HG03457 (cell line): ENCODE measurements around the gene RBFOX2.
"Not testable (repeated sequence)": the region's sequence is repeated elsewhere in the genome, so short reads cannot be mapped to it uniquely, and the experiment has no call there.

Source experiments
- ATAC-seq: cut with Tn5 transposase; IDR thresholded peaks from one replicate; pipeline ENCODE4 v1.9.1; 2021; ENCODE audit warnings: moderate number of reproducible peaks; ENCODE audit not compliant: unreplicated experiment

Gene RBFOX2

DNA sequence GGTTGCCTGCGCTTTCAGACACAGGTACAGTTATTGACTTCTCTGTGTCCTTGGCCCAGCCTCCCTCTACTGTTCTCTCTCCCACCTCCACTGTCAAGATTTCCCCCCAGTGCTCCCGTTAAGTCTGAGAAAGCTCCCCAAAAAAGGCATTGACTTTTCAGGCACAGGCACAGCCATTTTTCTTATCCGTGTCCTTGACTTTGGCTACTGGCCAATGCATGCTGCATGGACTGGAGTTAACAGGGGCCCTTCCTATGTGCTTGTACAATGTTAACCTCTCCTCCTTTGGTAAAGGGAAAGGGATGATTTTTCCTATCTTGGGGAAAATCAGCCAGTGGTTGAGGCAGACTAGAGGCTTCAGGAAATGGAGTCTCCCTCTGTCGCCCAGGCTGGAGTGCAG is 306.7 kb downstream of the RBFOX2 start:
- no peak for ATAC-seq

DNA sequence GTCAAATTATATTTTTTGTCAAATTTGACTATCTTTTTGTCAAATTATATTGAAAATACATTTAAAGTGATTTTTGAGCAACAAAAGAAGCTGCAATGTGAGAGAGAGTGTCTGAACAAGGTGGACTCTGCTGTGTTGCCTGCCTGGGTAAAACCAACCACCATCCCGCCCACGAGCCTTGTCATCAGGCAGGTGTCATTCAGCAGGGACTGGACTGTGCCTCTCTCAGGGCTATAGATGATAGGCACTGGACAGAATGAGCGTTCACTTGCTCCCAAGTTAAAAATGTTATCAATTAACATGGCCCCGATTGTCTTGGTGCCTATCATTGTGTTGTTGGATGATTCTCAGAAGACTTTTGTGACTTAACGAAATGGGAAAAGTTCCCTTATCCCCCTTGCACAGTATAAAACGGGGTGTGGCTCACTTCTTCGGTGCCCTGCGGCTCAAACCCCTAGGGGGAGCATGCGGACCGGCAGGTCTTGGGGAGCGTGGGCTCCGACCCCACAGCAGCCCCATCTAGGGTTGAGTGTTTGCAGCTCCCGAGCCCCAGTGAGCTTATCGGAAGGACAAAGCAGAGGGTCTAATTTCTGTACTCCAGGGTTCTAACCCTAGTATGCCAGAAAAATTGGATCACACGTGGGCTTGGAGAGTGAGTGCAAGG is 309.3 kb downstream of the RBFOX2 start:
- no peak for ATAC-seq

DNA sequence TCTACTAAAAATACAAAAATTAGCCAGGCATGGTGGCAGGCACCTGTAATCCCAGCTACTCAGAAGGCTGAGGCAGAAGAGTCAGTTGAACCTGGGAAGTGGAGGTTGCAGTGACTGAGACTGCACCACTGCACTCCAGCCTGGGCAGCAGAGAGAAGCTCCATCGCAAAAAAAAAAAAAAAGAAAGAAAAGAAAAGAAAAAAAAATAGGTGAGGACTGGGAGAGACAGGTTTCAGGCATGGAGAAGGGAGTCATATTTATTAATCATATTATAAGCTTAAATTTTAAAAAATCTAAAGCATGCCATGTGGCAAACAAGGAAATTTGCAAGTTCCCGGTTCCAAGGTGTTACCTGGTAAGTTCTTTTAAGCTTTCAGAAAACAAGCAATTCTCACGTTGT is 311.1 kb downstream of the RBFOX2 start, which contains the start of gene APOL5:
APOL5 (plus strand) TSS at position 301 of the 400 bp plus-strand sequence; CDS start at position 301, 0 bp downstream.
- no peak for ATAC-seq

DNA sequence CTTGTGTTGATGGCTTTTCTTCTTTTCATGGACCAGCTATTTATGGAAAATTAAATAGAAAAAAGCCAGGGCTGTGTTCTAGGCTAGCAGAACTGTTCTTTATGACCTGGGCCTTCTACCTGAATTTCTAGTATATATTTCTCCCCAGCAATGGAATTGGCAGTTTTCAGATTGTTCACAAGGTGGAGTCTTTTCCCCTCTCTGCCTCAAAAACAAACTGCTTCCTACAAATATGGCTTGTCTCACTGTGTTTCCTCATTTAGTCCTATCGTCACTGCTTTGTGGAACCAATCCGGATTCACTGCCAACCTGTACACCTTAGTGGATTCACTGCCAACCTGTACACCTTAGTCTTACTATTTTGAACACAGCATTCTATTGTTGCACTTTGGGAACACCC is 316.0 kb downstream of the RBFOX2 start:
- ATAC-seq = no peak

DNA sequence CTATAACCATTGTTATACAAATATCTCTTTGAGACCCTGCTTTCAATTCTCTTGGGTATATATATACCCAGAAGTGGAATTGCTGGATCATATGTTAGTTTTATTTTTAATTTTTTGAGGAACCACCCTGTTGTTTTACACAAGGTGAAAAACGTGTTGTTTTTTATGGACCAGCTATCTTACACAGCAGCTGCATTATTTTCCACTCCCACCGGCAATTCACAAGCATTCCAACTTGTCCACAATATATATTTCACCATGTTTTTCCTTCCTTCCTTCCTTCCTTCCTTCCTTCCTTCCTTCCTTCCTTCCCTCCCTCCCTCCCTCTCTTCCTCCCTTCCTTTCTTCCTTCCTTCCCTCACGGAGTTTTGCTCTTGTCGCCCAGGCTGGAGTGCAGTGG is 317.3 kb downstream of the RBFOX2 start:
- no peak for ATAC-seq

DNA sequence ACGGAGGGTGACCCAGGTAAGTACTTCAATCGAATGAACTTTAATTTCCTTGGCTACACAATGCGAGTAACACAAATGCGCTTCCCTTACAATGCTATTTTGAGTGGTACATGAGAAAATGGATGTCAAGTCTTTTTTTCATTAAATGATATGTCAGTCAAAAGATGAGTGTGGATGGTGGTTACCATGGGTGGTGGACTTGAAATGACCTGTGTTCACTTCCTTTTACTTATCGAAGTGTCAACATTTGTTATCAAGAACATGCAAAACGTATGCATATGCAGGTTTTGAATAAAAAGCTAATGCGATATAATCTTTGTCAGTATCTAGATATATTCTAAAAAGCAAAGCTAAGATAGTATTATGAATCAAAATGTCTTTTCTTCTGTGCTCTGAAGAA is 319.7 kb downstream of the RBFOX2 start:
- ATAC-seq = no peak

DNA sequence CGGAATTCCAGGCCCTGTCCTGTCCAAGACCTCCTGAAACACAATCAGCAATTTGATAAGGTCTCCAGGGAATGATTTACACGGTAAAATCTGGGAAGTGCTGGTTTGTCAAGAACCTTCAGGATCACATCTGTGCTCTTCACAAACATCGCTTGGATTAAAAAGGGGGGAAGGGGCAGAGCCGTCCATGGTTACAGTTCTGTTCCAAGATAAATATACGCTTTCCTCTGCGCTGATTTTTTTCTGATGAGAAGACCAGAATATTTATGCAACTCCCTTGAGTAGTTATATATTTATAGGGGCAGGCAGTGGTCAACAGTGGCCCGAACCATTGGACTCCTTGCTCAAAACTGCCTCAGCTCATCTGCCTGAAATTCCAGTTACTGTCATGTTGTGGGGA is 320.2 kb downstream of the RBFOX2 start:
- no peak for ATAC-seq

DNA sequence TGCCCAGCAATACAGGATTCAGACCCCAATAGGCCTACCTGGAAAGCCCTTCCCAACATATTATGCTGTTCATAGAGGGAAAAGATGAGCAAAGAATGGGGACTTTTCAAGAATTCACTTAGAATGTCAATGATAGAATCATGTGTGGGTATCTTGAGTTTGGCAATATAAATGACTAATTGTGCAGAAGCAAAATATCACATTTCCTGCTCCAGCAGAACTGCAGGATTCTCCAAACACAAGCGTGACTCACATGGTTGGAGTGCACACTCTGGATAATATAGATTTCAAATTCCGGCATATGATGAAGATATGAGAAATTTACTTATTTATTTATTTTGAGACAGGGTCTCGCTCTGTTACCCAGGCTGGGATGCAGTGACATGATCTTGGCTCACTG is 323.5 kb downstream of the RBFOX2 start:
- no peak for ATAC-seq

DNA sequence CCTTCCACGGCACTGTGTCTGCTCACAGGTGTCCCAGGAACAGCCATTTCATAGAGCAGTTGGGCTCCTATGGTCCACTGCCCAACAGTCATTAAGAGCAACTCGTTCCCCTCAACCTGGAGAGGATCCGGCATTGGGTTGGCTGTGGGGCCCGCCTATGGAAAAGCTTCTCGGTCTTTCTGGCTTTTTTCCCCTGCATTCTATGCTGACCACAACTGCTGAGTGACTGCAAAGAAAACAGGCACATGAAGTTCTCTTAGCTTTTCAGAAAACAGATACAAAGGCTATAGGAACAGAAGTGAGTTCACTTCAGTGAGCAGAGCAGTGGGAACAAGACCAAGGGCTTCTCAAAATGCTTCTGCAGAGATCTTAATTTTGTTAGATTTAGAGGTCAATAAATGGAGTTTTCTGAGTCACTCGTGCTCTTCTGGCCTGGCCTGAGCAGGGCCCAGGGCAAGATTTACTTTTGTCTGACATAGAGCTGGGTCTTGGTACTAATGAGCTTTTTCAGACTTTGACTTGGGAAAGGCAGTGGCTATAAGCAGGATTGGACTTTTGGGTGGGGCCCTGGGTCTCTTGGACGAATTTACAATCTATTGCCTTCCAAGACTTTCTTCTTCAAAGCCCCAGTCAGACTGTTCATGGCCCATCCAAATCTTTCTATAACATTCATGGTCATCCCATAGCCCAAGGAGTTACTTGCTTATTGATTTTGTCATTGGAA is 324.6 kb downstream of the RBFOX2 start:
- ATAC-seq = no peak

DNA sequence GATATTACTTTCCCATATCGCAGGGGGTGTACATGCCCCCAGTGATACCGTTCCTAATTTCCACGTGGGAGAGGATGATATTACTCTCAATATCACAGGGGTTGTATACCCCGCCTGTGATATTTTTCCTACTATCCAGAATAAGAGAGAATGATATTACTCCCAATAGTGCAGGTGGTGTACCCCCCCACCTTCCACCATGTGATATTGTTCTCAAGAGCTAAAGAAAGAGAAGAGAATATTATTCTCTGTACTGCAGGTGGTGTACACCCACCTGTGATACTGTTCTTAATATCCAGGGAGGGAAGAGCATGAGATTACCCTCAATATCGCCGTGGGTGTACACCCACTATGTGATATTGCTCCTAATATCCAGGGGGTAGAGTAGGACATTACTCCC is 328.8 kb downstream of the RBFOX2 start:
- not testable (repeated sequence) for ATAC-seq

DNA sequence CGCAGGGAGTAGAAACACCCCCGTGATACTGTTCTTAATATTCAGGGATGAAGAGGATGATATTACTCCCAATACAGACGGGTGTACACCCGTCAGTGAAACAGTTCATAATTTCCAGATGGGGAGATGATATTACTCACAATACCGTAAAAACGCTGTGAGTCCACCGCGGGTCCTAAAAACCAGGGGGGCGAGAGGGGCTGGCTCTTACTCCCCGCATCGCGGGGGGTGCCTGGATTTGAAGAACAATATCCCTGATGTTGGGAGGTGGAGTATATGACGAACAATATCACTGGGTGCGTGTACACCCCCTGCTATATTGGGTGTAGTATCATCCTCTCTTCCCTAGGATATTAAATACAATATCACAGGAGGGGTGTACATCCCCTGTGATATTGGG is 331.5 kb downstream of the RBFOX2 start:
- ATAC-seq = no peak

DNA sequence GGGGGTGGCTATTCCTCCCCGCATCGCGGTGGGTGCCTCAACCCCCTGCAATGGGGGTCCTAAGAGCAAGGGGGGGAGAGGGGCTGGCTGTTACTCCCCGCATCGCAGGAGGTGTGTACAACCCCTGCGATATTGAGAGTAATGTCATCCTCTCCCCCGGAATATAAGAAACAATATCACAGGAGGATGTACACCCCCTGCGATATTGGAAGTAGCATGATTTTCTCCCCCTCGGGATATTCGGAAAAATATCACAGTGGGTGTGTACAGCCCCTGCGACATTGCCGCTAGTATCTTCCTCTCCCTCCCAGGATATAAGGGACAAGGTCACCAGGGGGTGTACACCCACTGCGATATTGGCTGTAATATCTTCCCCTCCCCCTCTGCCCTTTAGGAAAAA is 333.4 kb downstream of the RBFOX2 start:
- no peak for ATAC-seq

DNA sequence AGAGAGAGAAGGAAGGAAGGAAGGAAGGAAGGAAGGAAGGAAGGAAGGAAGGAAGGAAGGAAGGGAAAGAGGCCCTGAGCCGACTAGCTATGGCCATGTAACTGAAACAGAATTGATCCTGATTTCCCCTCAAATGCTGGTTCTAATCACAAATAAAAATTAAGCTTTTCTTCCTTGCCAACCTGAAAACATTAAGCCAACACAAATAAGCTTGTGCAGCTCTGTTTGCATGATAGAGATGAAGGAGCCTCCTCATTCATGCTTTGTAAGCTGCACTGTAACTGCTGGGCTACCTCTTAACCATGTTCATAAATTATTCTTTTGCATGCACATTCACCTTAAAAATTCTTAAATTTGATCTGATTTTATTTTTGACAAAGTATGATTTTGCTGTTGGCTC is 338.6 kb downstream of the RBFOX2 start:
- ATAC-seq = no peak

DNA sequence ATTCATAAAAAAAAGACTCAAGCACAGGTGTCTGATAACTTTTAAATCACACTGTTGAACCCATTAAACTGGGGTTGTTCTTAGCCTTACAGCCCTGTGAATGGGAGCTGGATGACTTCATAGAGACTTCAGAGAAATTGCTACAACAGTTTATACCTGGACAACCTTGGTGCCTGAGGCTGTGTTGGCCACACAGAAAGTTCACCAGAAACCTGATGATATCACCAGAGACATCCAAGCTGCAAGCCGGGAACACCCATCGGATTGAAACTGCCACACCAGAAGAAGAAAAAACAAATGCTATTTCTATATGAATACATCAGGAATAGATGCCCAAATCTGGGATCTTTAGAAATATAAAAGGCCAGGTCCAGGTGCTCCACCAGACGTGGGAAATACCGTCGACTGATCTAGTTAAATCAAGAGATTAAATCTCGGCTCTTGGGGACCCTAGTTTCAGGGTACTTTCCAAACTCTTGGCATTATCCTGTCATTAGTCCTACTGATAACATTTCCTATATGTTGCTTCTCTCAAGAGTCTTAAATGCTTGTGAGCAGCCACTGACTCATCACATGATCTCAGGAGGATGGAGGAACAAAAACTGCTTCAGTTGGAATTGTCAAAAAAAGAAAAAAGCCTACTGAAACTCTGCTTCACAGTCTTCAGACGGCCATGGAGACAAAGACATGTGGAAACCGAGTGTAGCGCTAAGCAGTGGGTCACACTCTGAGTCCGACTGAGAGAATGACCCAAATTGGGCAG is 339.5 kb downstream of the RBFOX2 start:
- ATAC-seq = no peak
